M059J (cell line): ENCODE measurements around the gene TMTC4. TPM values are rescaled to one million over a fixed set of nuclear protein-coding genes. Genes with fewer than 3 reads are reported as not detected.
A peak's percentile ranks its signal among the peaks of the same experiment; 100 is the strongest.
"Not testable (repeated sequence)": the region's sequence is repeated elsewhere in the genome, so short reads cannot be mapped to it uniquely, and the experiment has no call there.

Source experiments
- DNase-seq: peaks from one replicate; pipeline ENCODE4 v3.0.0-alpha.2; 2012; ENCODE audit warnings: low read depth
- total RNA-seq: library from RNA; depleted of rRNA; stranded (reverse); fragments of >200 nt; shearing (Covaris generic); gene quantifications from 2 replicates; pipeline ENCODE4 v1.2.3, GENCODE V29; 2014

The TMTC4 gene
- total RNA-seq, 1 experiment from 2014 or later: 11.0 TPM

DNA sequence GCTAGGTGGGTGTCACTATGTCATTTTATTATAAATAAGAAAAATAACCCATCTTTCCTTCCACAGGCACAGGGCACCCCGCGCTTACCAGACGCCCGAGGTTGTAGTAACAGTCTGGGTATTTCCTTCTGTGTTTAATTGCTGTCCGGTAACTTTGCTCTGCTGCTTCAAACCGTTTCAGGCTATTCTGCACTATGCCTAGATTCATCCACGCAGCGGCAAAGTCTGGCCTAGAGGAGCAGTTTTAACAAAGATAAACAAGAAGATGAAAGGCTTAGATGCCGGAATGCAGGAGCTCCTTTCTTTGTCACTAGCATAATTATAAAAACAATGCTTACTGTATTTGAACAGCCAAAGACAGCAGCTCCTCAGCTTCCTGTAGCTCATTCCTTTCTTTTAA, 49.1 kb downstream of the TMTC4 start:
- no peak for DNase-seq

DNA sequence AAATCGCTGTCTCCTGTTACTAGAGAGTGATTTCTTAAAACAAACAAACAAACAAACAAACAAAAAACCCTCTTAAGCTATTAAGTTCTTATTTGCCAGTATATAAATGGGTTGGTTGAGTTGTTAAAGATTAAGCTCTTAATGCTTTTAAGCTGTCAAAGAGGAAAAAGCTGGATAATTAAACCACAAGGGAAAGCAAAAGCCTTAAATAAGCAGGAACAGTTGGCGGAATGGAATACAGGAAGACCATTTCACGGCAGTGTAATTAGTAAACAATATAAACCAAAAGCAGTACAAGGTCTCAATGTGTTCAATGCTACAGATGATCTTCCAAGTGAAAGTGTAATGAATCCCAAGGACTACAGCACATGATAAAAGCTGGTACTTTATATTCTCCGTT, 53.8 kb downstream of the TMTC4 start:
- no peak for DNase-seq

DNA sequence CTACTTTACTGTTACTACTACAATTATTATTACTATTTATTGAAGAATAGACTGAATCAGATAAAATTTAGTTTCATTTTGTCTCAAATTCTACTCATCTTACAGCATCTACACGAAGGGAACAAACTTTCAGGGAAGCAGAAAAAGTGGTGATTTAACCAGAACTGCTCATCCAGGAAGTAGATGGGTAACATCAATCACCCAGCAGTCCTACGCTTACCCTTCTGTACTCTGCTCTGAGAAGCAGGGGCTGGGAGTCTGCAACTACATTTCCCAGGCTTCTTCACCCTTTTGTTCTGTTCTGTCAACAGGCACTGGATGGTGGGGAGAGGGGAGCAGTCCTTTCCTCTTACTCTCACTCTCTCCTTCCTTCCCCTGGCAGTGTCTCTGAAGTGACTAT, 54.7 kb downstream of the TMTC4 start:
- no peak for DNase-seq

DNA sequence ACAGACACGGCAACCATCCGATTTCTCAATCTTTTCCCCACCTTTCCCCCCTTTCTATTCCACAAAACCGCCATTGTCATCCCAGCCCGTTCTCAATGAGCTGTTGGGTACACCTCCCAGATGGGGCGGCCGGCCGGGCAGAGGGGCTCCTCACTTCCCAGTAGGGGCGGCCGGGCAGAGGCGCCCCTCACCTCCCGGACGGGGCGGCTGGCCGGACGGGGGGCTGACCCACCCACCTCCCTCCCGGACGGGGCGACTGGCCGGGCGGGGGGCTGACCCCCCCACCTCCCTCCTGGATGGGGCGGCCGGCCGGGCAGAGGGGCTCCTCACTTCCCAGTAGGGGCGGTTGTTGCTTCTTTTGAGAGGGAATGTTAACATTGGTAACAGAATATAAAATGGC, 55.7 kb downstream of the TMTC4 start:
- not testable (repeated sequence) for DNase-seq

DNA sequence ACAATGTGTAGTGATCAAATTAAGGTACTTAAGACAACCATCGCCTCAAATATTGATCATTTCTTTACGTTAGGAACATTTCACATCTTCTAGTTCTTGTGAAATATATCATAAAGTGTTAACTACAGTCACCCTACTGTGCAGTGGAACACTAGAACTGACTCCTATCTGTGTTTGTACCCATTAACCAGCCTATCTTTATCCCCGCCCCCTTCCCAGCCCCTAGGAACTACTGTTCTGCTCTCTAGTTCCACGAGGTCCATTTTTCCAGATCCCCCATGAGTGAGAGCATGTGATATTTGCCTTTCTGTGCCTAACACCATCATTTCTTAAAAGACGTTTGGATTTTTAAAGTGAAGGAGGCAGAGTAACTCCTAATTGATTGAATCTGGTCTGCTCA, 61.6 kb downstream of the TMTC4 start:
- no peak for DNase-seq

DNA sequence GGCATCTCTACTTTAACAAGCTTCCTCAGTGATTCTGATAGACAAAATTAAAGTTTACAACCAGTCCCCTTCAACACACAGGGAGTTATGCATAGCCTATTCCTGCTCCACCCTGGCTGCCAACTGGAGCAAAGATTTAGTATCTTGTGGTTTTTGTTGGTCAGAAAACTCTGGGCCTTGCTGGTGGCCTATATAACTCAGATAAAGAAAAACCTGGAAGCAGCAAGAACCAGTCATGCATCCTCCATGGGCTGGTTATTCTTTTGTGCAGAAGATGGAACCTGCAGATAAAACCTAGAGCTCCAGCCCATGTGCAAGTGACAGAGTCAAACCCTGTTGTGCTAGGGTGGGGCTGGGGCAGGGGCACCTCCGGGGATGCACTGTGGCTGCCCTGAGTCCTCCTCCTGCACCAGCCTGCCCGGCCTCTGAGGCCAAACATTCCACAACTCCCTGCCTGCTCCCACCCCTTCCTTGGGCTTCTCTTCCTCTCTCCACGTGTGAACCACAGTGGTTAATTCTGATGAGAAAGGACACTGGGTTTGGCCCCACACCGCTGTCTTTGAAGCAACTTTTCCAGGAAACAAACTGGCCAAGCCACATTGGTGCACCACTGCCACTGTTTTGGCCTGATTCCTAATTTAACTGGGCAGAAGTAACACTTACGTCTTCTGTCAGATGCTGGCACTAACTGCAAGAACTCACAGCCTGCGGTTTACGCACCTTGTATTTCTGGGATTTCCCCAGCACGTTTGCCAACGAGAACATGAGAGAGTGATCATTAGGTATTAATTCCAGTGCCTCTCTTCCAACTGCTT, 62.7 kb downstream of the TMTC4 start:
- peak; percentile 25 for DNase-seq

DNA sequence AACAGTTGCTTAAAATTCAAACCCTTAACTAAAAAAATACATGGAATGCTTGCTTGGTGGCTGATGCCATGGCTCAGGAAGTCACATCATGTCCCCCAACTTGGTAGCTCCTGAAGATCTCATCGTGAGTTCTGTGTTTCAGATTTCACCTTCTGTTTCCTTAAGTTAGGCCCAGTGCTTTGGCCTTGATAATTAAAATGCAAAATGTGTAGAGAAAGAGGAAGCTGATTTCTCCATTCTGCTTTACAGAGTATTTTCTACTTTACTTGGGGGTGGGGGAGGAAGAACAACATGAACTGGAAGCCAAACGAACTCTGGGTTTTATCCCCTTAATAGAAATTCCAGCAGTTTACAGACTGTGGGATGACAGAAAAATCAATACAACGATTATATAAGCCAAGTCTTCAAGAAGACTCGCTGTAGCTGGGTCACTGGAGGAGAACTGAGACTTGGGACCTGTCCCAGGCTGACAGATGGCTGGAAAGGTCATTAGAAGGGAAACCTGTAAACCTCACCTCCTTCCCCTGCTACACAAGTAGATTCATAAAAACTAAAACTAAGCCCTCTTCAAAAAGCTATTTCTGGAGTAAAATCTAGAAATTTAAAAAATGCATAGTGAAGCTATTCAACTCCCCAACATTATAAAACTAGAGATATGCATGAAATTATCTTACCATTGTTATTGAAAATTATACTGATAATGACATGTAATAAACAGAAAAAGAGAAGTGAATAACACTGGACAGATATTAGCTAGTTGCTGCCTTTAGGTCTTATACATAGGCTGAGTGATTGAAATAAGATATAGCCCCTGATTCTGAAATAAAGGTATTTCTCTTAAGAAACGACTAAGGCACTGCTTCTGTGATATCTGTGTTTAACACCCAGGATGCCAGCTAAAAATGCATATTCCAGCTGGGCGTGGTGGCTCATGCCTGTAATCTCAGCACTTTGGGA, 63.9 kb downstream of the TMTC4 start:
- DNase-seq: no peak

DNA sequence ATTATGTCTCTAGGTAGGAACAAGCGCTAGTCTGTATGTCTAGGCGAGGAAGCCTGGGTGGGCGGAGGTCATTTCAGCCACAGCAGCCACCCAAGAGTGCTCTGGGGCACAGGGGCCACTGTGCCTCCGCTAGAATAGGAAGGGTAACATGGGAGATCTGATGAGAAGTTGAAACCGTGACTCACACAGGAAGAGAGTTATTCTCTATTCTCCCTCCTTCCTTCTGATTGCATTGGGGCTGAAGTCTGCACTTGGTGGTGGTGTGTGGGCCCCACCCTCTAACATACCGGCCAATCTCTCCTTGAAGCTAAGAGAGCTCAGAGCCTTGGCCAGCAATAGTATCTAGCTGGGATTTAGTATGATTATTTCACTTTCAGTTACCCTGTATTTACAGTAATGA, 65.7 kb downstream of the TMTC4 start:
- DNase-seq: no peak

DNA sequence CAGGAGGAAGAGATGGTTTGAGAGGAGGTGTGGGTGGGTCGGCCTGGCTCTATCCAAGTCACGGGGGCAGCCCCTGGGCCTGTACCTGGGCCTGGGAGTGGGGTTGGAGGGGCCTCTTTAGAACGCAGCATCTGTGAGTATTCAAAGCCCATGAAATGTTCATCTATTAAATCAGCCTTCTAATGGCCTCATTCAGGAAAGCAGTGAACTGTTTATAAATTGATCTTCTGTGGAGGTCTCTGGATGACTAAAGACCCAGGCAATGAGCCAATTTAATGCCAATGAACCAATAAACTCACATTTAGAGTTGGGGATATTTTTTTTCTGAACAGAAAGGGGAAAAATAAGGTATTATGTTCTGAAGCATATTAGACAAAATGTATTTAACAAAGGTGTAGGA, 66.1 kb downstream of the TMTC4 start:
- DNase-seq: no peak

DNA sequence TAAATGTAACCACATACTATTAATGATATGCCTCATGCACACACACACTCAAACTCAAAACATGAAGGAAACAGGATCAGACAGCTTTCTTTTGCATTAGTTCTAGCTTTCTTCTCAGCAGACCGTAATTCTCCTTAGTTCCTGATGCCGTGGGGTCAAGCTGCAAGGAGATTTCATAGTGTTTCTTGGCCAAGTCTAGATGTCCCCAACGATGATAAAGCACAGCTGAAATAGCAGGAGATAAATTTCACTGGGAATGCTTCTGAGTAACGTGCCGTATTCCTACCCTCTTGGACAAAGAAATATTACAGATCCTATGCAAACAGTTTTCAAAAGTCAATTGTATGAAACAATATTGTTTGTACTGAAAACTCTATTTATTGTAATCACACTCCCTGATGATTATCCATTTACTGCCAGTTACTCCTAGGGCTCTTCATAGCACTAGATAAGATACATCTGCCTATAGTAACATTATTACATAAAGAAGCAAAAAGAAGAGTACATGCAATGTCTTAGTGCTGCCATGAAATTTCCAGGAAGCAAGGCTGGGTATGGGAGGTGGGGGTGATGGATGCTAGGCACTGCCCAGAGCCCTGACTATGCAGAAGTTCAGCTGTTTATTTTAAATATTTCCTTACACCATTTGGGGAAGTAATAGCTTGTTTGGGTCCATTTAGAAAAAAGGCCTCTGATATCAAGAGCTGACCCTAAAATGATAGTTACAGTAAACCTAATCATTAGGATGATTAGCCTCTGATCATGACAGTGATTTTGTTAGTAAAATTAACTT, 69.5 kb downstream of the TMTC4 start:
- no peak for DNase-seq

DNA sequence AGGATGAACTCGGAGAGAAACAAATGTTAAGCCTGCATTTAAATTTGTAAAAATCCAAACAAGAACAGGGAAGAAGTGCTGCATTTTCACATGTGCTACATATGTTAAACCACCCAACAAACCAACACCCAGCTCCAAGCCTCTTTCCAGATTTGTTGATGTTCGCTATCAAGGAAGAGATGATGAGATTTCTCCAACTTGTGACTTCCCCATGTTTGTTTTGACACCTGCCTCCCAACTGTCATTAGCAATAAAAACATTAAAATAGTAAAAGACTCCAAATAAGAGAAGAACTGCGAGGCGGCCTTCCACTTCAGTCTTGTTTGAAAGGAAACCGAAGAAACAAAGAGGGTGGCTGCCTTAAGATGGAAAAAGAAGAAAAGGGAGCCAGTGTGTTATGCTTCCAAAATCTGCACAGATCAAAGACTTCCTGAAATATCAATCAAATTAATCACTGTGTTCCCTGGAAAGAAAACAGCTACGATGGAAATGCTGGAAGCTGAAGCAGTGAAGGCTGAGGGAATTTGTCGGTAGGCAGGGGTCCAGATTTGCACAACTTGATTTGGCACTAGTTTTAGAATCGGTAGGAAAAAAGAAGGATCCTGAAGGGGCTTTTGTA, 72.0 kb downstream of the TMTC4 start:
- DNase-seq: no peak

DNA sequence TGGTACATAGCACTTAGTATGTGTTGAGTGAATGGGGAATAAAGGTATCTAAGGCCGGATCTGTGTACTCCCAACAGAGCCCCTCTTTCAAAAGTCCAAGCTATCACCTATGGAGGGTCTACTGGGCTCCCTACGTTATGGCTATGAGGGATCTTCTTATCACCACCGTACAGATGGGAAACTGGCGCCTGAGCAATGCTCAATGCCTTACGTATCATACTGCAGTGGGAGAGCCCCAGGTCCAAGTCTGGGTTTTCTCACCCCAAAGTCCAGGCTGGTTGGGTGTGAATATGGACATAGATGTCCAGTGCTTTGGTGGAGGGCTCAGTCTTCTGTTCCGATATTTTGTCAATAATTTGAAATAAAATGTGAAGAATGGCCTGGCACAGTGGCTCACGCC, 72.9 kb downstream of the TMTC4 start:
- no peak for DNase-seq

DNA sequence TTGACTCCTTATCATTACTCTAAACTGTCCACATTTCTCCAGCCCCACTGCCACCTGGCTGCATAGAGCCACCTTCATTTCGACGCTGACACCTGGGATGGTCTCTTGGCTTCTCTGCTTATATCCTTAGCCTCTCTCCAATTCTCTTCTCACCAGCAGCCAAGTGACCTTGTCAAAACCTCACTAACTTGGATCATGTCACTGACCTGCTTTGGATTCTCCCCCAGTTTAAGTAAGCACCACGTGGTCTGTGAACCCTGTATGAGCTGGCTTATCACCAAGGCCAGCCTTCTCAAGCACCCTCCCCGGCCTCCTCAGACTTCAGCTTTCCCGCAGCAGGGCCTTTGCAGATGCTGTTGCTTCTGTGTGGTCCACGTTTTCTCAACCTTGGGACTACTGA, 73.7 kb downstream of the TMTC4 start:
- DNase-seq: no peak

DNA sequence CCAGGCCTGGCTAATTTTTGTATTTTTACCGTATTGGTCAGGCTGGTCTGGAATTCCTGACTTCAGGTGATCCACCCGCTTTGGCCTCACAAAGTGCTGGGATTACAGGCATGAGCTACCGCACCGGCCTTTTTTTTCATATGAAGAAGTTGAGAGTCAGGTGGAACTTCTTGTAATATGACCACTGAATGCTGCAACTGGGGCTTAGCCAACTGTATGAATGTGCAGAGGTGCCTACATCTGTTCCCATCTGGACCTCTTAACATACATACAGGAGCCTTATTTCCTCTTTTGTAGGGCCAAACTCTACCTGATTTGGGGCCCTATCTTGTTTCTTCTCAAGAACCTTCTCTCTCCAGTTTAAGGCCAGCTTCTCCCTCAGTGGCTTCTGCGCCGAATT, 74.1 kb downstream of the TMTC4 start:
- DNase-seq: no peak

DNA sequence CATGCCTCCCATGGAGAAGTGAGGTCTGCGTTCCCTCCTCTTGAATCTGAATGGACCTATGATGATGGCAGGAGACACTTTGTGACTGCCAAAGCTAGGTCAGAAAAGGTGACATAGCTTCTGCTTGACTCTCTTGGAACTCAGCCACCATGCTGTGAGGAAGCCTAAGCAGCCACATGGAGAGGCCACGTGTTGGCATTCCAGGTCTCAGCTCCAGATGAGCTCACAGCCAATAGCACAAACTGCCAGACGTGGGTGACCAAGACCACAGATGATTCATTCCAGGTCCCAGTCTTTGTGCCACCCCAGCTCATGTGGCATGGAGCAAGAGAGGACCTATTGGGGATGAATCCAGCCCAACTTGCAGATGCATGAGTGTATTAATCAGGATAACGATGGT, 77.3 kb downstream of the TMTC4 start:
- DNase-seq: peak; percentile 89

DNA sequence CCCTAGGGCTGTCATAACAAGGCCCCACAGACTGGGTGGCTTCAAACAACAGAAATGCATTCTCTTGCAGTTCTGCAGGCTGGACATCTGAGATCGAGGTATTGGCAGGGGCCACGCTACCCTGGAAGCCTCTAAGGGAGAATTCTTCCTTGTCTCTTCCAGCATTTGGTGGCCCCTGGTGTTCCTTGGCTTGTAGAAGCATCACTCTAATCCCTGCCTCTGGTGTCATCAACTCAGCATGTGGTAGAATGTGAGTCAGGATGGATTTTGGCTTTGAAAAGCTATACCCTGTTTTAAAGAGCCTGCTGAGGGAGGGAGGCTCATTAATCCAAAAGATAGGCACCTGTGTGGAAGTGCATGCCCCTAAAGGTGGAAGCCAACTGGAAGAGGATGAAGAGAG, 78.1 kb downstream of the TMTC4 start:
- DNase-seq: peak; percentile 25

DNA sequence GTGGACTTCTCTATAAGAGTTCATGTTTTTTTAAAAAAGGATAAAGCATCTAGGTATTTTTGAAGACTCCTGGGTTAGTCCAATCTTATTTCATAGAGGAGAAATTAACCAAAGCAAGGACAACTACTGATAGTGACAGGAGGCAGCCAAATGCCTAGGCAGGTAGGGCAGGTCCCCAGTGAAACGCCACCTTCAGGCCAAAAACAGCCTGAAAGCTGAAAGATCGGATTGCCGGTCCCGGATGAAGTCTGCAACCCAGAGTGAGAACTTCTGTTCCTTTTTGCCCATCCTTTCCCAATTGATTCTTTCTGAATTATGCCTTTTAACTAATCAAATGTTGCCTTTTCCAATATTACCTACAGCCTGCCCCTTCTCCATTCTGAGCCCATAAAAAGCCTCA, 79.9 kb downstream of the TMTC4 start:
- no peak for DNase-seq

DNA sequence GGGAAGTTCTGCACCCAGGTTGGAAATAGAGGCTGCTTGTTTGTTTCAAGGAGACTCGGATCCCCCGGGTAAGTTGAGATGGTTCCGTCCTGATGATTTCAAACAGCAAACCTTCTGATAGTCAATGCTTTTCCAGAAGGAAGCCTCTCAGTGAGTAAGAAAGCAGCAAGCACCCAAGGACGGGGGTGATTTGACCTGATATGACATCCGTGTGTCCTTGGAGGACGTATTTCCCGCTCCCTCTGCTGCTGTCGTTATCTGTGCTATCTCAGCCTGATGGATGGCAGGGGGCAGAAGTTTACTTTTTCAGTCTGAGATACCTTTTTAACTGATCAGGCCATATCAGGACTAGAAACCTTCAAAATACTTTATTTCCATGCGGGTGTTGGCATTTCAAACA, 80.3 kb downstream of the TMTC4 start:
- no peak for DNase-seq

DNA sequence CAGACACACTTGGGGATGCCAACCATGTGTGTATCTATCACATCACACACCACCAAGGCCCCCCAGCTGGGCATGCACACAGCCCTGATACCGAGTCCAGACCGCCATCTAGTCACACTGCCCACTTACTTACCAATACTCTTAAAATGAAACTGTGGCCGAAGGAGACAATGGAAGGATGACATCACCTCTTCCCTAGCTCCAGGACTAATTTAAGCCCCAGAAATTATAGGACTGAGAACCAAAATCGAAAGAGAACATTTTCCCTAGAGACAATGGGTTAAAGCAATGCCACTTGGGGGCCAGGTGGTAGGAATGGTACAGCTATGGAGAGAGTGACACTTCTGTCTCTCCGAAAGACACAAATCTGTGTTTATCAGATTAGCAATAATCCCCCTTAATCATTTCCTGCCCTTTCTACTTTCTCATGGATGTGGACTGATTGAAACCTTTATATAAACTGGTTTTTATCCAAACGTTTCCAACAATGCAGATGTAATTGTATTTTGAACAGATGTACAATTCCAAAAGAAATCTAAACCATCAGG, 85.3 kb downstream of the TMTC4 start:
- peak; percentile 38 for DNase-seq

DNA sequence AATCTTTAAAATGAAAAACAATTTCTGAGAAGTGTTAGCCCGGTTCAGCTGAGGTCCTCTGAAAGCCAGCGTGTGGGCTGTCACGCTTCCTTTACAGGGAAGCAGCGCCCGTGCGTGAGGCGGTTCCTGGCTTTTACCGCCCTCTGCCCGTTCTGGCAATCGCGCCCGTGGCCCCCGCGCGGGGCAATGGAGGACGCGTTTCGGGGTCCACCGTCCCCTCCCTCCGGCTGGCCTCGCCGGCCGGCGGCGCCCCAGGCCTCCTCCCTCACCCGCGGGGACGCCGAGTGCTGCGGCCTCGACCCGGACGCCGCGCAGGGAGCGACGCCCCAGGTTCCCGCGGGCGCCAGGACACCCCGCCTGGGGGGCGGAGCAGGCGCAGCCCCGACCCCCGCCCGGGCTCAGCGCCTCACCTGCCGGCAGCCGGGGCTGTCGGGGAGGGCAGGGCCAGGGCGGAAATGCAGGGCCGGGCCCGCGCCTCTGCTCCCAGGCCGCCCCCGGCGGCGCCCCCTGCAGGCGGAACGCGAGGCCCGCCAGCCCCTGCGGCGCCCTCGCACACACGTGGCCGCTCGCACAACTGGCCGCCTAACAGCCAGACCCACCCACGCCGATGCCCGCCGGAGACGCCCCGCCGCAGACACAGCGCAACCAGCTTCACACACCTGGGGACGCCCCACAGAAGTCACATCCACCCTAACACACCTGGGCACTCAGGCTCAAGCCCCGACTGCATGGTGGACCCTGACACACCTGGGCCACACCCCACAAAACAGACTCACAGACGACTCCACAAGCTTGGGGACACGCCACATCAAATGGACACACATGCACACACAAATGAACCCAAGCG, 86.0 kb downstream of the TMTC4 start, which contains the start of gene GGACT:
Gene GGACT (minus strand): TSS at position 459 of the 847 bp plus-strand sequence. CDS start 56,198 bp downstream, outside the sequence.
- DNase-seq: peak; percentile 34
